CD4-positive, alpha-beta T cell (primary cell): ENCODE measurements around the gene SEMA4B. TPM values are rescaled to one million over a fixed set of nuclear protein-coding genes. Genes with fewer than 3 reads are reported as not detected.

Experiments used
- ATAC-seq: fragments of 200-7000 bp; cut with Tn5 transposase; one replicate; pipeline ENCODE4 v1.10.0; 2022; ENCODE audit warnings: mild to moderate bottlenecking; ENCODE audit not compliant: poor library complexity
- CTCF ChIA-PET: fragments of 350-600 bp; sonication (Branson Sonifier 250); formaldehyde crosslinking; loops from one replicate; lab custom pipeline; 2021; ENCODE audit warnings: antibody characterized with exemption, inconsistent platforms; lab: Charles Lee
- POLR2A ChIA-PET: fragments of 350-600 bp; sonication (Branson Sonifier 250); formaldehyde crosslinking; loops from one replicate; lab custom pipeline; 2021; ENCODE audit warnings: antibody characterized with exemption, inconsistent platforms; lab: Charles Lee
- DNase-seq, 14 experiments: peaks; one replicate each; pipeline ENCODE4 v3.0.0-alpha.2; 2013 to 2020; ENCODE audit warnings: mixed read lengths in 2 of 14
- H3K27ac ChIP-seq, 2 donors: one replicate each; pipeline versions ENCODE4 v1.5.1 to v1.7.0; 2013; ENCODE audit warnings: low read length in 2 of 2, low read depth in 1 of 2, mild to moderate bottlenecking in 1 of 2
- H3K27me3 ChIP-seq, 2 experiments: 1 replicate in 1 of 2; 2 replicates in 1 of 2; pipeline versions ENCODE4 v1.6.1 to v1.7.0; 2013; ENCODE audit warnings: low read length in 2 of 2, control low read depth in 1 of 2, mild to moderate bottlenecking in 1 of 2, moderate library complexity in 1 of 2; ENCODE audit not compliant: insufficient read depth in 2 of 2, control insufficient read depth in 1 of 2
- H3K36me3 ChIP-seq: one replicate; pipeline ENCODE4 v1.6.1; 2013; ENCODE audit warnings: low read length, control low read depth; ENCODE audit not compliant: insufficient read depth
- H3K4me1 ChIP-seq: one replicate; pipeline ENCODE4 v1.6.1; 2013; ENCODE audit warnings: low read length, control low read depth; ENCODE audit not compliant: insufficient read depth
- H3K4me3 ChIP-seq: one replicate; pipeline ENCODE4 v1.5.1; 2013; ENCODE audit warnings: mild to moderate bottlenecking, low read length, moderate library complexity
- H3K9me3 ChIP-seq, 2 experiments: 1 replicate in 1 of 2; 2 replicates in 1 of 2; pipeline versions ENCODE4 v1.6.1 to v1.7.0; 2013; ENCODE audit warnings: low read length in 2 of 2, mild to moderate bottlenecking in 2 of 2, control low read depth in 1 of 2, moderate library complexity in 1 of 2; ENCODE audit not compliant: control insufficient read depth in 1 of 2, insufficient read depth in 1 of 2
- H3K27ac Mint-ChIP-seq: one replicate; pipeline ENCODE4 v1.8.0; 2020; ENCODE audit warnings: mixed read lengths
- H3K27me3 Mint-ChIP-seq: one replicate; pipeline ENCODE4 v1.8.0; 2021; ENCODE audit warnings: mixed read lengths
- H3K36me3 Mint-ChIP-seq: one replicate; pipeline ENCODE4 v1.8.0; 2021; ENCODE audit warnings: low read depth, mixed read lengths
- H3K4me1 Mint-ChIP-seq: one replicate; pipeline ENCODE4 v1.8.0; 2021; ENCODE audit warnings: low read depth, mixed read lengths
- H3K4me3 Mint-ChIP-seq: one replicate; pipeline ENCODE4 v1.8.0; 2020; ENCODE audit warnings: mild to moderate bottlenecking, mixed read lengths
- H3K9me3 Mint-ChIP-seq: one replicate; pipeline ENCODE4 v1.8.0; 2020; ENCODE audit warnings: mixed read lengths
- intact Hi-C, 2 experiments: fragments of 100-400 bp; cut with DNase I in 1 of 2; cut with micrococcal nuclease in 1 of 2; formaldehyde crosslinking; loops; one replicate each; pipeline versions ENCODE4 v1.15.1 to v1.9.0; 2023 to 2025; cut with DNase I, micrococcal nuclease
- total RNA-seq, 174 experiments: library from RNA in 2 of 174; stranded (reverse) in 2 of 174; gene quantifications; one replicate each; pipeline ENCODE4 v1.2.3 and lab custom pipeline; 2021 to 2026
- TF ChIP-seq, protein P1 (sequence below): fragments of 200-600 bp; IDR thresholded peaks from one replicate; pipeline ENCODE4 v1.8.0; 2022; ENCODE audit warnings: antibody characterized with exemption, mild to moderate bottlenecking

The SEMA4B gene
- total RNA-seq, 2 experiments from 2014 or later, result 8.0 to 9.5 TPM

DNA sequence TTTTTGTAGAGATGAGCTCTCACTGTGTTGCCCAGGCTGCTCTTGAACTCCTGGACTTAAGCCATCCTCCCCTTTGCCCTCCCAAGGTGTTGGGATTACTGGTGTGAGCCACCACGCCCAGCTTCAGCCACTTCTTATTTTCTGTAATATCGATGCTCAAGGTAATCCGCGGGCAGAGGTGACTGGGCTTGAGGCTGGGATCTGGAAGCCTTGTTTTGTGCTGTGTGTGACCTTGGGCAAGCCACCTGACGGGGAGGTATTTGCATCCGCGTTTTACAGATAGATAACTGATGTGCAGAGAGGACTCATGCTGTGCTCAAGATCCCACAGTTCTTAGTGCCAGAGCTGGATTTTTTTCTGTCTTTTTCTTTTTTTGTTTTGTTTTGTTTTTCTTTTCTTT is 27.8 kb upstream of the SEMA4B start:
- H3K4me1 Mint-ChIP-seq, result no peaks in the 10 kb centered on the region
- intact Hi-C loops, result no loop called here
- ATAC-seq (no peak), DNase-seq (no peak)
- ChIA-PET POLR2A (no interaction called here), CTCF (interaction anchor here (0.7 kb wide), 1 partner anchor 26 kb away, joined by 4 read pairs; no protein-coding TSS in a partner anchor)
- Histone ChIP-seq H3K9me3 (no peaks in the 10 kb centered on the region), H3K27ac (no peak overlapping the region), H3K27me3 (no peaks in the 10 kb centered on the region), H3K36me3 (no peaks in the 10 kb centered on the region), H3K4me3 (no peak overlapping the region), H3K4me1 (peaks cover 2% of the 10 kb centered on the region)
- no peaks in the 10 kb centered on the region for H3K9me3 Mint-ChIP-seq
- no peak overlapping the region for H3K27ac Mint-ChIP-seq
- TF ChIP-seq, protein P1, sequence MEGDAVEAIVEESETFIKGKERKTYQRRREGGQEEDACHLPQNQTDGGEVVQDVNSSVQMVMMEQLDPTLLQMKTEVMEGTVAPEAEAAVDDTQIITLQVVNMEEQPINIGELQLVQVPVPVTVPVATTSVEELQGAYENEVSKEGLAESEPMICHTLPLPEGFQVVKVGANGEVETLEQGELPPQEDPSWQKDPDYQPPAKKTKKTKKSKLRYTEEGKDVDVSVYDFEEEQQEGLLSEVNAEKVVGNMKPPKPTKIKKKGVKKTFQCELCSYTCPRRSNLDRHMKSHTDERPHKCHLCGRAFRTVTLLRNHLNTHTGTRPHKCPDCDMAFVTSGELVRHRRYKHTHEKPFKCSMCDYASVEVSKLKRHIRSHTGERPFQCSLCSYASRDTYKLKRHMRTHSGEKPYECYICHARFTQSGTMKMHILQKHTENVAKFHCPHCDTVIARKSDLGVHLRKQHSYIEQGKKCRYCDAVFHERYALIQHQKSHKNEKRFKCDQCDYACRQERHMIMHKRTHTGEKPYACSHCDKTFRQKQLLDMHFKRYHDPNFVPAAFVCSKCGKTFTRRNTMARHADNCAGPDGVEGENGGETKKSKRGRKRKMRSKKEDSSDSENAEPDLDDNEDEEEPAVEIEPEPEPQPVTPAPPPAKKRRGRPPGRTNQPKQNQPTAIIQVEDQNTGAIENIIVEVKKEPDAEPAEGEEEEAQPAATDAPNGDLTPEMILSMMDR, result no peak
- no peaks in the 10 kb centered on the region for H3K27me3 Mint-ChIP-seq
- no peaks in the 10 kb centered on the region for H3K36me3 Mint-ChIP-seq
- H3K4me3 Mint-ChIP-seq, result no peak overlapping the region

DNA sequence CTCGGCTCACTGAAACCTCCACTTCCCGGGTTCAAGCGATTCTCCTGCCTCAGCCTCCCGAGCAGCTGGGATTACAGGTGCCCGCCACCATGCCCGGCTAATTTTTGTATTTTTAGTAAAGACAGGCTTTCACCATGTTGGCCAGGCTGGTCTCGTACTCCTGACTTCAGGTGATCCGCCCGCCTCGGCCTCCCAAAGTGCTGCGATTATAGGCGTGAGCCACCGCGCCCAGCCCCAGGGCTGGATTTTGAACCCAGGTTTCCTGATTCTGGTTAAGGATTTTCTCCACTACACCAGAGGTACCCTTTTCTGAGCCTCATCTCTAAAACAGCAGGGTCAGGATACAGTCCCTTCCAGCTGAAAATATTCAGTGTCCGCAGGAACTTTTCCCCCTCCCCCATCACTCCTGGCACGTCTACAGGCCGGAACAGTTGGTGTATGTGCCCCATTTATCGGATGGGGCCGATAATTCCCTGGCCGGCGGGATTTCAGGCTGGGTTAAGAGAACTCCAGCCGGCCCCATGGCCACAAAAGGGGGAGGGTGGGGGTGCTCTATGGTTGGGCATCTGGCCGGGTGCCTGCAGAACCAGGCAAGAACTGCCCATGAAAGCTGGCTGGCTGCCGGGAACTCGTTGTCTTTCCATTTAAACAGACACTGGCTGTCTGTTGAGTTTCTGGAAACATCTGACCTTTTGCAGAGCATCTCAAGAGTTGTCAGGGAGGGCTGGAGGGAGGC is 26.8 kb upstream of the SEMA4B start:
- CTCF ChIA-PET, result no interaction called here
- no peaks in the 10 kb centered on the region for H3K9me3 ChIP-seq
- H3K27me3 ChIP-seq, result no peaks in the 10 kb centered on the region
- Mint-ChIP-seq H3K27me3 (no peaks in the 10 kb centered on the region), H3K27ac (no peak overlapping the region), H3K9me3 (no peaks in the 10 kb centered on the region), H3K4me1 (no peaks in the 10 kb centered on the region), H3K4me3 (no peak overlapping the region), H3K36me3 (no peaks in the 10 kb centered on the region)
- no peak for ATAC-seq
- H3K36me3 ChIP-seq, result no peaks in the 10 kb centered on the region
- intact Hi-C loops, result no loop called here
- H3K4me3 ChIP-seq, result no peak overlapping the region
- H3K27ac ChIP-seq, result no peak overlapping the region
- H3K4me1 ChIP-seq, result peaks cover 12% of the 10 kb centered on the region
- POLR2A ChIA-PET, result no interaction called here
- DNase-seq, result no peak
- TF ChIP-seq, protein P1, result no peak

- ATAC-seq (no peak), DNase-seq (no peak)
- H3K4me3 Mint-ChIP-seq, result no peak overlapping the region
- Histone ChIP-seq H3K36me3 (no peaks in the 10 kb centered on the region), H3K27me3 (no peaks in the 10 kb centered on the region), H3K4me1 (peaks cover 15% of the 10 kb centered on the region), H3K9me3 (no peaks in the 10 kb centered on the region), H3K4me3 (no peak overlapping the region), H3K27ac (no peak overlapping the region)
- no peaks in the 10 kb centered on the region for H3K27me3 Mint-ChIP-seq
- H3K27ac Mint-ChIP-seq, result no peak overlapping the region
- intact Hi-C loops, result no loop called here
- POLR2A ChIA-PET, result no interaction called here
- H3K4me1 Mint-ChIP-seq, result no peaks in the 10 kb centered on the region
- H3K36me3 Mint-ChIP-seq, result no peaks in the 10 kb centered on the region
- H3K9me3 Mint-ChIP-seq, result no peaks in the 10 kb centered on the region
- TF ChIP-seq, protein P1, result no peak
- CTCF ChIA-PET, result no interaction called here
These were observed 24.1 kb upstream of the SEMA4B start for GRCh38 chr15:90177012-90177411.
